ENCODE measurements around the gene TBX10. TPM values are rescaled to one million over a fixed set of nuclear protein-coding genes. Genes with fewer than 3 reads are reported as not detected.

TBX10 gene
- total RNA-seq, 1 experiment from 2014 or later = not detected

DNA sequence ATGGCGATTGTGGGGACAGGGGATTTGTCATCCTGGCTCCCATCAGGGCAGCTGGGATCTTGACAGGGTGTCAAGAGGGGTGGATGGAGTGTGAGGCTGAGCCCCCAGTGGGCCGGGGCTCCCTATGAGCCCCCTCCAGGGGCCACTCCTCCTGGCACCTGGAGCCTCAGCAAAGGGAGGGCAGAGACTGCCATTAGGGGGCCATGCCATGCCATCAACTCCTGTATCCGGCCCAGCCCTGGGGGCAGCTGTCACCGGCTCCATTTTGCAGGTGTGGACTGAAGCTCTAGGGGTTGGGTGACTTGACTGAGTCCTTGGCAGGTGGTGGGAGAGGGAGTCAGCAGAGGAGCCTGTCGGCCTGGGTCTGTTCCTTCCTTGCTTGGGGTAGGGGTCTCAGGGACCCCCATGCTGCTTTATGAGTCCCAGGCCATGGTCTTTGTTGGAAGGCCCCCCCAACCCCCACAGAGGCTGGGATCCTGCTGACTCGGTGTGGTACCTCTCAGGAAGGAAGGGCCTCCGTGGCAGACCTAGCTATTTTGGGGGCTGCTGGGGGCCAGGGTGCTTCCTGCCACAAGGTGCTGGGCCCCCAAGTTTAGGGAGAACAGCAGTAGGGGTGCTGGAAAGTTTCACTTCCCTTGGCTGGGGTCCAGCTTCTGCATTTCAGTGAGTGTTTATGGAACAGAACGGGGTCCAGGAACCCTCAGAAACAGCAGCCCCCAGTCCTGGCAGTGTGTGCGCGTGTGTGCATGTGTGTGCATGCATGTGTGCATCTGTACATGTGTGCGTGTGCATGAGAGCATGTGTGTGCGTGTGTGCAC is 9.4 kb upstream of the TBX10 start:
- no peak overlapping the region for H3K23ac ChIP-seq (ENCODE audit: insufficient read length, low read depth, low read length)
- no peaks in the 10 kb centered on the region for H4K20me1 ChIP-seq (ENCODE audit: control insufficient read depth, insufficient read depth, insufficient read length)
- no peak overlapping the region for H2BK15ac ChIP-seq (ENCODE audit: low read depth, low read length)
- H2BK5ac ChIP-seq (ENCODE audit: insufficient read length, low read length) = no peak overlapping the region
- H3K9ac ChIP-seq (ENCODE audit: extremely low read depth, insufficient read length, low read length) = no peak overlapping the region
- WGBS (ENCODE audit: extremely low coverage, insufficient read length, low lambda C conversion rate) = no CpG with 5 or more reads among the region's 12 CpGs
- no peak overlapping the region for H3K4ac ChIP-seq (ENCODE audit: low read depth, low read length)
- peak overlapping the region; percentile 1 for H4K5ac ChIP-seq (ENCODE audit: insufficient read length, low read depth, low read length)
- H3K27me3 ChIP-seq (ENCODE audit: insufficient read depth, low read length) = no peaks in the 10 kb centered on the region
- no peak overlapping the region for H2BK120ac ChIP-seq (ENCODE audit: low read depth, low read length, poor library complexity, severe bottlenecking)
- H3K4me1 ChIP-seq (ENCODE audit: insufficient read depth, low read length) = no peaks in the 10 kb centered on the region
- no peak overlapping the region for H3K14ac ChIP-seq (ENCODE audit: insufficient read depth, low read length)
- H2BK20ac ChIP-seq (ENCODE audit: low read depth, low read length, poor library complexity, severe bottlenecking) = no peak overlapping the region
- no peak overlapping the region for H2BK12ac ChIP-seq (ENCODE audit: insufficient read length, low read depth, low read length)
- H3K4me1 Mint-ChIP-seq = peaks cover 8 to 14% of the 10 kb centered on the region in 2 experiments
- H3K36me3 Mint-ChIP-seq (ENCODE audit: insufficient read depth in 1 of 3, low read depth in 3 of 3) = no peaks in the 10 kb centered on the region; a peak in 1 of 7 replicates
- no peaks in the 10 kb centered on the region for H3K9me3 ChIP-seq (ENCODE audit: control insufficient read depth, low read depth, low read length)
- H3K4me2 ChIP-seq (ENCODE audit: insufficient read depth, insufficient read length, low read length) = no peak overlapping the region
- H3K9me3 Mint-ChIP-seq = peaks cover 0 to 3% of the 10 kb centered on the region in 2 experiments; a peak in 3 of 5 replicates
- H3K79me1 ChIP-seq (ENCODE audit: insufficient read depth, low read depth, low read length, poor library complexity, severe bottlenecking) = no peaks in the 10 kb centered on the region
- TF ChIP-seq, protein P1, sequence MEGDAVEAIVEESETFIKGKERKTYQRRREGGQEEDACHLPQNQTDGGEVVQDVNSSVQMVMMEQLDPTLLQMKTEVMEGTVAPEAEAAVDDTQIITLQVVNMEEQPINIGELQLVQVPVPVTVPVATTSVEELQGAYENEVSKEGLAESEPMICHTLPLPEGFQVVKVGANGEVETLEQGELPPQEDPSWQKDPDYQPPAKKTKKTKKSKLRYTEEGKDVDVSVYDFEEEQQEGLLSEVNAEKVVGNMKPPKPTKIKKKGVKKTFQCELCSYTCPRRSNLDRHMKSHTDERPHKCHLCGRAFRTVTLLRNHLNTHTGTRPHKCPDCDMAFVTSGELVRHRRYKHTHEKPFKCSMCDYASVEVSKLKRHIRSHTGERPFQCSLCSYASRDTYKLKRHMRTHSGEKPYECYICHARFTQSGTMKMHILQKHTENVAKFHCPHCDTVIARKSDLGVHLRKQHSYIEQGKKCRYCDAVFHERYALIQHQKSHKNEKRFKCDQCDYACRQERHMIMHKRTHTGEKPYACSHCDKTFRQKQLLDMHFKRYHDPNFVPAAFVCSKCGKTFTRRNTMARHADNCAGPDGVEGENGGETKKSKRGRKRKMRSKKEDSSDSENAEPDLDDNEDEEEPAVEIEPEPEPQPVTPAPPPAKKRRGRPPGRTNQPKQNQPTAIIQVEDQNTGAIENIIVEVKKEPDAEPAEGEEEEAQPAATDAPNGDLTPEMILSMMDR (conservative IDR thresholded peaks at IDR 0.05) = no peak
- no peak overlapping the region for H2AK5ac ChIP-seq (ENCODE audit: insufficient read length, low read length)
- no peak overlapping the region for H3K18ac ChIP-seq (ENCODE audit: insufficient read length, low read depth, low read length)
- no peaks in the 10 kb centered on the region for H3K79me2 ChIP-seq (ENCODE audit: insufficient read depth, low read length)
- H4K8ac ChIP-seq (replicated peaks; ENCODE audit: insufficient read length, low read depth, low read length) = no peak overlapping the region
- H3K56ac ChIP-seq (ENCODE audit: insufficient read length, low read depth, low read length) = no peak overlapping the region
- no peak overlapping the region for H4K91ac ChIP-seq (ENCODE audit: insufficient read length, low read depth, low read length)
- H3K27ac Mint-ChIP-seq = peak overlapping the region in 1 of 3 experiments; percentile 41; a peak in 1 of 7 replicates
- peaks cover 23% of the 10 kb centered on the region for H3K27me3 Mint-ChIP-seq (ENCODE audit: low read depth)
- no peak overlapping the region for H2AFZ ChIP-seq (ENCODE audit: low read length)
- H3K23me2 ChIP-seq (ENCODE audit: insufficient read length, low read depth, low read length, poor library complexity, severe bottlenecking) = no peaks in the 10 kb centered on the region
- peak overlapping the region in 1 of 2 experiments; percentile 20; a peak in 1 of 5 replicates for H3K4me3 Mint-ChIP-seq
- no peak for DNase-seq
- H3K27ac ChIP-seq (ENCODE audit: insufficient read length, low read depth, low read length) = no peak overlapping the region
- H3T11ph ChIP-seq (ENCODE audit: low read length) = no peak overlapping the region

All from H9 (cell line).